PC-3 (cell line): ENCODE results near the gene MTPN.

Experiments
- CTCF ChIP-seq: fragments of 300-600 bp; sonication (generic); conservative IDR thresholded peaks from 2 replicates; pipeline ENCODE4 v1.5.1; 2017; ENCODE audit warnings: antibody characterized with exemption, low read depth, mild to moderate bottlenecking, low read length
- EZH2 ChIP-seq: fragments of 300-600 bp; sonication (generic); IDR thresholded peaks from one replicate; pipeline ENCODE4 v1.6.1; 2017; ENCODE audit warnings: antibody characterized with exemption, mild to moderate bottlenecking, low read length; ENCODE audit not compliant: unreplicated experiment

GRCh38 chr7:135913404-135913803, 63.8 kb downstream of the MTPN start:
- TF ChIP-seq CTCF (no peak), EZH2 (no peak)
